AG04449 (cell line): ENCODE measurements around the gene DOK7.

Source experiments
- CTCF ChIA-PET: fragments of 350-600 bp; formaldehyde crosslinking; extraction: SDS; loops from one replicate; lab custom pipeline; 2021; ENCODE audit warnings: antibody characterized with exemption; lab: Yijun Ruan, JAX
- POLR2A ChIA-PET: fragments of 400-600, 350-600 bp; formaldehyde crosslinking; extraction: SDS; loops from one replicate; lab custom pipeline; 2020; ENCODE audit warnings: antibody characterized with exemption, inconsistent platforms; lab: Yijun Ruan, JAX
- DNase-seq: peaks from one replicate; pipeline ENCODE4 v3.0.0-alpha.2; 2010; ENCODE audit warnings: low read depth, low spot score
- H3K4me3 ChIP-seq: 2 replicates; pipeline ENCODE4 v1.5.1; 2011; ENCODE audit warnings: low read depth, mild to moderate bottlenecking, control low read depth, low read length
- CTCF ChIP-seq: IDR thresholded peaks from one replicate; pipeline ENCODE4 v1.5.1; 2011; ENCODE audit warnings: mild to moderate bottlenecking, moderate library complexity, low read length, control low read depth, inconsistent platforms; ENCODE audit not compliant: insufficient read depth; ENCODE audit errors: missing control alignments

The DOK7 gene

GRCh38 chr4:3500111-3500510, 37.0 kb downstream of the DOK7 start:
- ChIA-PET POLR2A (no interaction called here), CTCF (interaction anchor here (0.7 kb wide), 1 partner anchor 19 kb away, joined by 4 read pairs; no protein-coding TSS in a partner anchor)
- no peak for DNase-seq
- no peak for TF ChIP-seq CTCF
- no peak overlapping the region for H3K4me3 ChIP-seq

GRCh38 chr4:3500634-3501101, 37.6 kb downstream of the DOK7 start:
- POLR2A ChIA-PET = no interaction called here
- H3K4me3 ChIP-seq = no peak overlapping the region
- DNase-seq = no peak
- CTCF ChIA-PET = interaction anchor here (0.7 kb wide), 1 partner anchor 19 kb away, joined by 4 read pairs; no protein-coding TSS in a partner anchor
- TF ChIP-seq CTCF = no peak

GRCh38 chr4:3501126-3501824, 38.2 kb downstream of the DOK7 start:
- TF ChIP-seq CTCF = no peak
- no peak overlapping the region for H3K4me3 ChIP-seq
- ChIA-PET CTCF (interaction anchor here (1.4 kb wide), 1 partner anchor 20 kb away, joined by 5 read pairs; no protein-coding TSS in a partner anchor), POLR2A (no interaction called here)
- no peak for DNase-seq

GRCh38 chr4:3501825-3502425, 38.8 kb downstream of the DOK7 start:
- POLR2A ChIA-PET = no interaction called here
- no peak for TF ChIP-seq CTCF
- H3K4me3 ChIP-seq = no peak overlapping the region
- CTCF ChIA-PET = interaction anchor here (1.4 kb wide), 1 partner anchor 21 kb away, joined by 5 read pairs; no protein-coding TSS in a partner anchor
- no peak for DNase-seq

- CTCF ChIA-PET = interaction anchor here (0.6 to 2.0 kb wide), 2 partner anchors 19 to 22 kb away, joined by 3 to 8 read pairs; no protein-coding TSS in a partner anchor
Measured at GRCh38 chr4:3502941-3503936, 40.1 kb downstream of the DOK7 start.

More at GRCh38 chr4:3502941-3503936, 40.1 kb downstream of the DOK7 start:
- no peak for DNase-seq
- POLR2A ChIA-PET = no interaction called here
- no peak for TF ChIP-seq CTCF
- H3K4me3 ChIP-seq = no peak overlapping the region
